Heart left ventricle (tissue), 16 donors: ENCODE measurements around the gene KIRREL1. TPM values are rescaled to one million over a fixed set of nuclear protein-coding genes. Genes with fewer than 3 reads are reported as not detected.
A peak's percentile ranks its signal among the peaks of the same experiment; 100 is the strongest.

ENCODE experiments used
- ATAC-seq, 4 donors: fragments of 200-7000 bp; cut with Tn5 transposase; one replicate each; pipeline ENCODE4 v1.9.1; 2020 to 2022; ENCODE audit warnings: moderate library complexity in 4 of 4, mild to moderate bottlenecking in 3 of 4, moderate number of reproducible peaks in 1 of 4
- DNase-seq, 5 donors: peaks; one replicate each; pipeline ENCODE4 v3.0.0-alpha.2; 2020
- H3K27ac ChIP-seq, 12 donors: fragments of 200-600 bp; sonication (generic) in 4 of 12; one replicate each; pipeline versions ENCODE4 v1.5.0 to v1.8.0; 2016 to 2022; ENCODE audit warnings: mild to moderate bottlenecking in 2 of 12
- H3K27me3 ChIP-seq, 9 donors: fragments of 200-600 bp; sonication (generic) in 2 of 9; one replicate each; pipeline versions ENCODE4 v1.5.1 to v1.8.0; 2016 to 2022; ENCODE audit warnings: mild to moderate bottlenecking in 3 of 9
- H3K36me3 ChIP-seq, 9 donors: fragments of 200-600 bp; sonication (generic) in 2 of 9; one replicate each; pipeline versions ENCODE4 v1.5.0 to v1.8.0; 2018 to 2022; ENCODE audit warnings: mild to moderate bottlenecking in 2 of 9
- H3K4me1 ChIP-seq, 12 donors: fragments of 200-600 bp; sonication (generic) in 4 of 12; one replicate each; pipeline versions ENCODE4 v1.5.0 to v1.8.0; 2016 to 2022; ENCODE audit warnings: mild to moderate bottlenecking in 3 of 12
- H3K4me3 ChIP-seq, 12 donors: fragments of 200-600 bp; sonication (generic) in 4 of 12; one replicate each; pipeline versions ENCODE4 v1.5.0 to v1.8.0; 2017 to 2022; ENCODE audit warnings: mild to moderate bottlenecking in 9 of 12, moderate library complexity in 4 of 12
- H3K9me3 ChIP-seq, 12 donors: fragments of 200-600 bp; sonication (generic) in 4 of 12; one replicate each; pipeline versions ENCODE4 v1.5.0 to v1.8.0; 2016 to 2022; ENCODE audit warnings: mild to moderate bottlenecking in 1 of 12
- POLR2A ChIP-seq, 2 donors: fragments of 450-650 bp; IDR thresholded peaks; one replicate each; pipeline ENCODE4 v1.6.1; 2017; ENCODE audit warnings: antibody characterized with exemption in 2 of 2, mild to moderate bottlenecking in 2 of 2, moderate library complexity in 2 of 2
- WGBS, 4 donors: extraction: QIAGEN DNeasy Blood & Tissue Kit in 2 of 4; methylation state at CpG; one replicate each; pipeline versions ENCODE4 v1.1.5 to v1.1.7; 2013 to 2018; 5-methylcytosine and 5-hydroxymethylcytosine counted together
- intact Hi-C, 10 donors: fragments of 100-400 bp; cut with DNase I; formaldehyde crosslinking; loops; one replicate each; pipeline versions ENCODE4 v1.11.1 to v1.14.2; 2022
- polyA plus RNA-seq, 2 donors: library from polyadenylated mRNA; stranded (reverse); fragments of 200-250 nt; gene quantifications; one replicate each; pipeline ENCODE4 v1.2.3, GENCODE V29; 2013
- total RNA-seq, 9 donors: library from RNA; depleted of rRNA in 2 of 9; stranded (reverse); fragments of >200 nt in 2 of 9; fragmentation: NEBNext Ultra II Directional in 3 of 9; extraction: Animal tissue kit (Norgen Biotek cat#: 25700) in 3 of 9; gene quantifications; one replicate each; pipeline versions ENCODE4 v1.1.0 to v1.2.4, GENCODE V29; 2016 to 2023
- TF ChIP-seq, protein P1 (sequence below), 12 donors: fragments of 200-600 bp; sonication (generic) in 4 of 12; IDR thresholded peaks; one replicate each; pipeline versions ENCODE4 v1.5.0 to v1.8.0; 2018 to 2022; ENCODE audit warnings: antibody characterized with exemption in 12 of 12, mild to moderate bottlenecking in 5 of 12
- donor health status: ischemic (EF 13 %, LVEDD 7.1; RV severe dilation, severe dysfunction).
- donor health status: healthy with polysubstance abuse.
- donor health status: DM: no; HTN: yes; CAD: no.
- donor health status: DM: no; HTN: no; CAD: no.
- donor health status: ischemic (EF 25% LVEDD 6.9; RV normal size, moderate dysfunction).
- donor health status: ischemic (EF 25% LVEDD 5.7; RV mildly dilated, moderate dysfunction).
- donor health status: healthy.
- donor health status: DM: yes; HTN: yes; CAD: no.
- donor health status: ischemic (EF 35%, LVEDD 5.7; RV mildly dilated, moderate dysfunction).
- donor health status: nonischemic (EF 11% LVEDD 7.7; RV severe dilation, severe dysfunction).
- donor health status: DM: yes; HTN: yes; CAD: no.
- donor health status: PGD.
- donor health status: ischemic (EF 29% LVEDD 5.4; RV normal size, mild dysfunction).
- donor health status: nonischemic (EF 23%, LVEDD 6.1; RV moderate dilation, normal function).

The KIRREL1 gene
- total and polyA plus RNA-seq, 11 donors: 3.2 to 22.7 (median 8.2) TPM

GRCh38 chr1:158099185-158099584 lies 105.7 kb downstream of the KIRREL1 start:
- peaks cover 0 to 3% (median 0%) of the 10 kb centered on the region in 9 donors for H3K27me3 ChIP-seq
- no peaks in the 10 kb centered on the region for H3K9me3 ChIP-seq
- TF ChIP-seq, protein P1, sequence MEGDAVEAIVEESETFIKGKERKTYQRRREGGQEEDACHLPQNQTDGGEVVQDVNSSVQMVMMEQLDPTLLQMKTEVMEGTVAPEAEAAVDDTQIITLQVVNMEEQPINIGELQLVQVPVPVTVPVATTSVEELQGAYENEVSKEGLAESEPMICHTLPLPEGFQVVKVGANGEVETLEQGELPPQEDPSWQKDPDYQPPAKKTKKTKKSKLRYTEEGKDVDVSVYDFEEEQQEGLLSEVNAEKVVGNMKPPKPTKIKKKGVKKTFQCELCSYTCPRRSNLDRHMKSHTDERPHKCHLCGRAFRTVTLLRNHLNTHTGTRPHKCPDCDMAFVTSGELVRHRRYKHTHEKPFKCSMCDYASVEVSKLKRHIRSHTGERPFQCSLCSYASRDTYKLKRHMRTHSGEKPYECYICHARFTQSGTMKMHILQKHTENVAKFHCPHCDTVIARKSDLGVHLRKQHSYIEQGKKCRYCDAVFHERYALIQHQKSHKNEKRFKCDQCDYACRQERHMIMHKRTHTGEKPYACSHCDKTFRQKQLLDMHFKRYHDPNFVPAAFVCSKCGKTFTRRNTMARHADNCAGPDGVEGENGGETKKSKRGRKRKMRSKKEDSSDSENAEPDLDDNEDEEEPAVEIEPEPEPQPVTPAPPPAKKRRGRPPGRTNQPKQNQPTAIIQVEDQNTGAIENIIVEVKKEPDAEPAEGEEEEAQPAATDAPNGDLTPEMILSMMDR (IDR thresholded peaks at IDR 0.05): no peak
- TF ChIP-seq POLR2A (IDR thresholded peaks at IDR 0.05): no peak
- H3K4me1 ChIP-seq: peaks cover 0 to 17% (median 5%) of the 10 kb centered on the region in 12 donors
- peaks cover 0 to 15% (median 4%) of the 10 kb centered on the region in 9 donors for H3K36me3 ChIP-seq
- H3K4me3 ChIP-seq: no peak overlapping the region
- no peak for ATAC-seq
- intact Hi-C loops: no loop called here
- DNase-seq: no peak
- H3K27ac ChIP-seq: no peak overlapping the region
- WGBS, 4 donors: 92 to 94% (median 93%) methylated on average over 3 of the region's 3 CpGs

GRCh38 chr1:158100498-158100897 lies 107.1 kb downstream of the KIRREL1 start:
- Histone ChIP-seq H3K4me1 (peaks cover 0 to 17% (median 5%) of the 10 kb centered on the region in 12 donors), H3K4me3 (no peak overlapping the region), H3K27ac (no peak overlapping the region), H3K9me3 (no peaks in the 10 kb centered on the region), H3K27me3 (peaks cover 0 to 8% (median 0%) of the 10 kb centered on the region in 9 donors), H3K36me3 (peaks cover 0 to 3% (median 0%) of the 10 kb centered on the region in 9 donors)
- DNase-seq (no peak), ATAC-seq (peak in 1 of 4 donors; percentile 44)
- TF ChIP-seq POLR2A (IDR thresholded peaks at IDR 0.05): no peak
- TF ChIP-seq, protein P1 (IDR thresholded peaks at IDR 0.05): no peak
- WGBS, 4 donors: 35 to 53% (median 48%) methylated on average over 2 of the region's 2 CpGs
- intact Hi-C loops: no loop called here

- Histone ChIP-seq H3K27me3 (peaks cover 0 to 8% (median 0%) of the 10 kb centered on the region in 9 donors), H3K4me3 (no peak overlapping the region), H3K36me3 (no peaks in the 10 kb centered on the region), H3K9me3 (no peaks in the 10 kb centered on the region), H3K27ac (no peak overlapping the region), H3K4me1 (peaks cover 0 to 17% (median 5%) of the 10 kb centered on the region in 12 donors)
- intact Hi-C loops: no loop called here
- DNase-seq: no peak
- ATAC-seq: no peak
- TF ChIP-seq, protein P1 (IDR thresholded peaks at IDR 0.05): no peak
- TF ChIP-seq POLR2A (IDR thresholded peaks at IDR 0.05): no peak
- 92 to 98% (median 94%) methylated on average over 2 of the region's 2 CpGs for WGBS, 4 donors
Observed at GRCh38 chr1:158101455-158101854, 108.0 kb downstream of the KIRREL1 start.

DNA sequence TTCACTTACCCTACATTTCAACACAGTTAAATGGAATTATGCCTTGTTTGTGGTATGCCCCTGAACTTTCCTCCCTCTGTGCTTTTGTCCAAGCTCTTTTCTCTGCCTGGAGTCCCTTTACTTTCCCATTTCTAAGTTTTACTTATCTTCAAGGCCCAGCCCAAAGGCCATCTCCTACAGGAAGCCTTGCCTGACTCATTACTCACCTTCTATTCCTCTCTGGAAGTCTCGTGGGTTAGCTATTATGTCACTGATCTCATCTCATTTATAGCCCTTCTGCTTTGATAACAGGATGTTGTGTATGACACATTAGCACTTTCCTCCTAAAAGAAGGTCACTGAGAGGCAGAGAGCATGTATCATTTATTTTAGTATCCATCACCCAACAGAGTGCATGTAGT lies 108.5 kb downstream of the KIRREL1 start:
- peak in 2 of 4 donors; percentile 38 to 56 for ATAC-seq
- WGBS, 4 donors: 15 to 46% (median 30%) methylated on average over 1 of the region's 1 CpG

More for the DNA sequence above, 108.5 kb downstream of the KIRREL1 start:
- H3K4me1 ChIP-seq: peaks cover 0 to 17% (median 5%) of the 10 kb centered on the region in 12 donors
- TF ChIP-seq, protein P1 (IDR thresholded peaks at IDR 0.05): no peak
- no peak for TF ChIP-seq POLR2A (IDR thresholded peaks at IDR 0.05)
- DNase-seq: no peak
- intact Hi-C loops: no loop called here
- no peaks in the 10 kb centered on the region for H3K9me3 ChIP-seq
- H3K4me3 ChIP-seq: no peak overlapping the region
- no peak overlapping the region for H3K27ac ChIP-seq
- H3K27me3 ChIP-seq: peaks cover 0 to 8% (median 0%) of the 10 kb centered on the region in 9 donors
- no peaks in the 10 kb centered on the region for H3K36me3 ChIP-seq
